Neural progenitor cell (in vitro differentiated cells): Measurements from ENCODE around the gene HCK. TPM values are rescaled to one million over a fixed set of nuclear protein-coding genes. Genes with fewer than 3 reads are reported as not detected.

Experiments used
- DNase-seq: peaks from one replicate; pipeline ENCODE4 v3.0.0-alpha.2; 2016; ENCODE audit warnings: low spot score
- H2AFZ ChIP-seq: fragments of 200-600 bp; sonication (generic); replicated peaks from 2 replicates; pipeline ENCODE4 v1.6.1; 2016; ENCODE audit warnings: antibody characterized with exemption
- H3F3A ChIP-seq: fragments of 200-600 bp; sonication (generic); 2 replicates; pipeline ENCODE4 v1.6.1; 2016; ENCODE audit warnings: antibody characterized with exemption, low read depth
- H3K27ac ChIP-seq: fragments of 200-600 bp; sonication (generic); 2 replicates; pipeline ENCODE4 v1.5.1; 2016; ENCODE audit warnings: mild to moderate bottlenecking
- H3K27me3 ChIP-seq: fragments of 200-600 bp; sonication (generic); 2 replicates; pipeline ENCODE4 v1.6.1; 2016; ENCODE audit warnings: mild to moderate bottlenecking, moderate library complexity
- H3K36me3 ChIP-seq: fragments of 200-600 bp; sonication (generic); 2 replicates; pipeline ENCODE4 v1.5.1; 2016
- H3K4me1 ChIP-seq: fragments of 200-600 bp; sonication (generic); 2 replicates; pipeline ENCODE4 v1.6.1; 2016; ENCODE audit warnings: mixed run types
- H3K4me2 ChIP-seq: fragments of 200-600 bp; sonication (generic); 2 replicates; pipeline ENCODE4 v1.6.1; 2016
- H3K4me3 ChIP-seq: fragments of 200-600 bp; sonication (generic); 2 replicates; pipeline ENCODE4 v1.5.1; 2016
- H3K79me2 ChIP-seq: fragments of 200-600 bp; sonication (generic); 2 replicates; pipeline ENCODE4 v1.6.1; 2016; ENCODE audit warnings: low read depth
- H3K9ac ChIP-seq: fragments of 200-600 bp; sonication (generic); 2 replicates; pipeline ENCODE4 v1.6.1; 2016
- H3K9me3 ChIP-seq: fragments of 200-600 bp; sonication (generic); 2 replicates; pipeline ENCODE4 v1.5.1; 2016; ENCODE audit warnings: low read depth
- H4K20me1 ChIP-seq: fragments of 200-600 bp; sonication (generic); 2 replicates; pipeline ENCODE4 v1.6.1; 2016; ENCODE audit warnings: low read depth
- H3K27ac Mint-ChIP-seq: 3 replicates; pipeline ENCODE4 v1.8.0; 2021; ENCODE audit warnings: mixed read lengths
- H3K27me3 Mint-ChIP-seq: 2 replicates; pipeline ENCODE4 v1.8.0; 2022; ENCODE audit warnings: low read depth, mild to moderate bottlenecking, inconsistent platforms, moderate library complexity, mixed read lengths; ENCODE audit not compliant: insufficient read depth
- H3K36me3 Mint-ChIP-seq: 3 replicates; pipeline ENCODE4 v1.8.0; 2021; ENCODE audit warnings: mixed read lengths
- H3K4me1 Mint-ChIP-seq: 3 replicates; pipeline ENCODE4 v1.8.0; 2021; ENCODE audit warnings: mixed read lengths
- H3K4me3 Mint-ChIP-seq: 3 replicates; pipeline ENCODE4 v1.8.0; 2021; ENCODE audit warnings: mild to moderate bottlenecking, moderate library complexity, mixed read lengths
- H3K9me3 Mint-ChIP-seq: 3 replicates; pipeline ENCODE4 v1.8.0; 2020; ENCODE audit warnings: mixed read lengths
- EZH2 ChIP-seq: fragments of 200-600 bp; sonication (generic); IDR thresholded peaks from 2 replicates; pipeline ENCODE4 v1.6.1; 2017; ENCODE audit warnings: antibody characterized with exemption, mild to moderate bottlenecking, moderate library complexity
- EZH2phosphoT487 ChIP-seq: fragments of 200-600 bp; sonication (generic); IDR thresholded peaks from 2 replicates; pipeline ENCODE4 v1.6.1; 2017; ENCODE audit warnings: antibody characterized with exemption
- total RNA-seq: library from RNA; depleted of rRNA; stranded (reverse); fragments of >200 nt; gene quantifications from 2 replicates; pipeline ENCODE4 v1.2.3, GENCODE V29; 2015; ENCODE audit warnings: low replicate concordance
- TF ChIP-seq, protein P1 (sequence below): fragments of 200-600 bp; sonication (generic); IDR thresholded peaks from 2 replicates; pipeline ENCODE4 v1.5.1; 2017; ENCODE audit warnings: antibody characterized with exemption, mild to moderate bottlenecking

HCK gene
- total RNA-seq, 1 donor from 2014 or later = not detected

DNA sequence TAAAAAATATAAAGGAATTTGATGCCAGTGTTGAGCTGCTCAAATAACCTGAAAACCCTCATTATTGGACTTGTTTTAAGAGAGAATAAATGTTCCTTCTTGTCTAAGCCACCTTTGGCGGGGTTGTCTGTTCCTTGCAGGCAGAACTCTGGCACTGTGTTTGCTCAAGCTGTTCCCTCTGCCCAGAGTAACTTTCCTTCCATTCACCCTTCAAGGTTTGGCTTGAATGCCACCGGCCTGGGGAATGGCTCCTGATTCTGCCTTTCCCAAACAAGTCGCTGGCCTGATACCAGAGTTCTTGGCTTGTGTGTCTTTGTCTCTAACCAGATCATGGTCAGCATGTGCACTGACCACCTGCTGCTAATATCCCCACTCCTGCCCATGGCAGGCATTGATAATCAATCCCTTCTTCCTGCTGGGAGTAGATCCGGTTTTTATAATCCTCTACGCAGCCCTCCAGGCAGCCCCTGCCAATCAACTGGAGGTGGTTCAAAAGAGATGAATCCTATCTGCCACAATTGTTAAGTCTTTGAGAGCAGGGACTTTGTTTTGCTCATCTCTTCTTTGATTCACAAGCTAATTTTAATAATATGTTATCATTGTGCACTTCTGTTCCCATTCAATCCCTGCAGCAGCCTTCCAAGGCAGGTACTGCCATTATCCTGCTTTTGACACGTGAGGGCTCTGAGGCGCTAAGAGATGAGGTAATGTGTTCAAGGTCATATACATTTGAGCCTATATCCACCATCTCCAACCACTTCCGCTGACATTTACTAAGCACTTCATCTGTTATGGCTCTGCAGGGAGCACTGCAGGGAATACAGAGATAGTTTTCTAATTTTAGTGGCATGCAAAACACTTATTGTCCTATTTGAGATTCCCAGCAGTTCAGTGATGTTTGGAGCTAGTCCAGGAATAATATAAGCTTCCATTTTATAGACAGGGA lies 44.9 kb upstream of the HCK start:
- Histone ChIP-seq H3K27me3 (no peaks in the 10 kb centered on the region), H3K9ac (no peak overlapping the region), H2AFZ (no peak overlapping the region), H4K20me1 (no peaks in the 10 kb centered on the region), H3K4me3 (no peak overlapping the region), H3K4me1 (peaks cover 14% of the 10 kb centered on the region), H3K36me3 (no peaks in the 10 kb centered on the region), H3K4me2 (peak overlapping the region; percentile 16), H3F3A (peaks cover 23% of the 10 kb centered on the region), H3K9me3 (no peaks in the 10 kb centered on the region), H3K27ac (no peak overlapping the region), H3K79me2 (no peaks in the 10 kb centered on the region)
- Mint-ChIP-seq H3K4me1 (peaks cover 37% of the 10 kb centered on the region), H3K9me3 (peaks cover 2% of the 10 kb centered on the region), H3K27me3 (peaks cover 9% of the 10 kb centered on the region), H3K4me3 (peak overlapping the region; percentile 77), H3K36me3 (peaks cover 3% of the 10 kb centered on the region), H3K27ac (peak overlapping the region; percentile 96)
- DNase-seq = peak; percentile 49
- no peak for TF ChIP-seq EZH2
- no peak for TF ChIP-seq EZH2phosphoT487
- TF ChIP-seq, protein P1, sequence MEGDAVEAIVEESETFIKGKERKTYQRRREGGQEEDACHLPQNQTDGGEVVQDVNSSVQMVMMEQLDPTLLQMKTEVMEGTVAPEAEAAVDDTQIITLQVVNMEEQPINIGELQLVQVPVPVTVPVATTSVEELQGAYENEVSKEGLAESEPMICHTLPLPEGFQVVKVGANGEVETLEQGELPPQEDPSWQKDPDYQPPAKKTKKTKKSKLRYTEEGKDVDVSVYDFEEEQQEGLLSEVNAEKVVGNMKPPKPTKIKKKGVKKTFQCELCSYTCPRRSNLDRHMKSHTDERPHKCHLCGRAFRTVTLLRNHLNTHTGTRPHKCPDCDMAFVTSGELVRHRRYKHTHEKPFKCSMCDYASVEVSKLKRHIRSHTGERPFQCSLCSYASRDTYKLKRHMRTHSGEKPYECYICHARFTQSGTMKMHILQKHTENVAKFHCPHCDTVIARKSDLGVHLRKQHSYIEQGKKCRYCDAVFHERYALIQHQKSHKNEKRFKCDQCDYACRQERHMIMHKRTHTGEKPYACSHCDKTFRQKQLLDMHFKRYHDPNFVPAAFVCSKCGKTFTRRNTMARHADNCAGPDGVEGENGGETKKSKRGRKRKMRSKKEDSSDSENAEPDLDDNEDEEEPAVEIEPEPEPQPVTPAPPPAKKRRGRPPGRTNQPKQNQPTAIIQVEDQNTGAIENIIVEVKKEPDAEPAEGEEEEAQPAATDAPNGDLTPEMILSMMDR = no peak

DNA sequence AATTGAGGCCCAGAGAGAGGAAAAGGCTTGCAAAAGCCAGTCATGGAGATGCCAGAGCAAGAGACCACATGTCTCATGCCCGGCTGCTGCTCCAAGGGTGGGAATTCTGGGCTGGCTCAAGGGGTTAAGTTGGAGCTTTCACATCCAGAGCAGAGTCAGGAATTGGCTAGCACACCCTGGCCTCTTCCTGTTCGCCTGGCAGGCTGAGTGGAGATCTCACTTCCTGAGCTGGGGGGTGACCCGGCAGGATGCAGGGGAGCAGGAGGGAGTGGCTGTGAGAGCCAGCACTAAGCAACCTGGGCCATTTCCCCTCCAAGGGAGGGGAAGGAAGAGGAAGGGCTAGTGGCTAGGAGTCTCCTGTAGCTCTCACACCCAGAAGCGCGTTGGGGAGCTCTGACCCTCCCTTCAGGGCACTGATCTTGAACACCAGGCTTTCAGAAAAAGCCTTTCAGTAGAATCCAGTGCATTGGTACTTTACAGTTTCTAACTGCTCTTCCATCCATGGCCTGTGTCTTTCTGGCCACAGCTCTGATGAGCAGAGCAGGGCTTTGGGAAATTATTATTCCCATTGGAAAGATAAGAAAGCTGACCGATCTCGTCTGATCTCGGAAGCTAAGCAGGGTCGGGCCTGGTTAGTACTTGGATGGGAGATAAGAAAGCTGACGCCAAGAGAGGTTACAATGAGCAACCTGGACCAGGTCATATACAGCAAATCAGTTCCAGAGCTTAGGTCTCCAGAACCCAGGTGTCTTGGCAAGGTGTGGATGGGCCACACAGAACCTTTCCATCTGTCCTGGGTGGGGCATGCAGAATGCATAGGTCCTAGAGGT lies 44.0 kb upstream of the HCK start:
- Mint-ChIP-seq H3K9me3 (peaks cover 2% of the 10 kb centered on the region), H3K4me3 (peak overlapping the region; percentile 21)

DNA sequence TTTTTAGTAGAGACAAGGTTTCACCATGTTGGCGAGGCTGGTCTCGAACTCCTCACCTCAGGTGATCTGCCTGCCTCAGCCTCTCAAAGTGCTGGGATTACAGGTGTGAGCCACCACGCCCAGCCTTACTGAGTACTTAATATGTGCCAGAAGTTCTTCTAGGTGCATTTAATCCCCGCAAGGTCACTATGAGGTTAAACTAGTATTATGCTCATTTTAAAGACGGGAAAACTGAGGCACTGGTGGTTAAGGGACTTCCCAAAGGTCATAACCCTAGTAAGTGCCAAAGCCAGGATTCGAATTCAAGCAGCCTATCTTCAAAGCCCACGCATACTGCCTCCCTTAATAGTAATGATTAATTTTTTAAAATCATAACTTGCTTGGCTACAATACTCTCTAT lies 42.5 kb upstream of the HCK start:
- Mint-ChIP-seq H3K36me3 (peaks cover under 1% of the 10 kb centered on the region), H3K4me3 (no peak overlapping the region), H3K27me3 (peaks cover 7% of the 10 kb centered on the region), H3K9me3 (peaks cover 2% of the 10 kb centered on the region), H3K27ac (no peak overlapping the region), H3K4me1 (peaks cover 35% of the 10 kb centered on the region)
- H3K9me3 ChIP-seq = no peaks in the 10 kb centered on the region
- H3K4me1 ChIP-seq = peaks cover 14% of the 10 kb centered on the region
- no peak for DNase-seq
- H3K27me3 ChIP-seq = peaks cover 2% of the 10 kb centered on the region
- H3K9ac ChIP-seq = no peak overlapping the region
- TF ChIP-seq EZH2phosphoT487 = no peak
- no peak for TF ChIP-seq EZH2
- TF ChIP-seq, protein P1 = no peak
- no peak overlapping the region for H3K4me2 ChIP-seq
- no peaks in the 10 kb centered on the region for H4K20me1 ChIP-seq
- H2AFZ ChIP-seq = no peak overlapping the region
- no peak overlapping the region for H3K4me3 ChIP-seq
- H3K79me2 ChIP-seq = no peaks in the 10 kb centered on the region
- no peak overlapping the region for H3K27ac ChIP-seq
- H3K36me3 ChIP-seq = no peaks in the 10 kb centered on the region
- H3F3A ChIP-seq = peaks cover 23% of the 10 kb centered on the region

More for the DNA sequence above, 44.0 kb upstream of the HCK start:
- Mint-ChIP-seq H3K27me3 (peaks cover 7% of the 10 kb centered on the region), H3K4me1 (peaks cover 37% of the 10 kb centered on the region), H3K27ac (no peak overlapping the region), H3K36me3 (peaks cover 3% of the 10 kb centered on the region)
- Histone ChIP-seq H3K4me1 (peaks cover 14% of the 10 kb centered on the region), H3K79me2 (no peaks in the 10 kb centered on the region), H3K27ac (no peak overlapping the region), H3K36me3 (no peaks in the 10 kb centered on the region), H3F3A (peaks cover 23% of the 10 kb centered on the region), H2AFZ (no peak overlapping the region), H3K4me3 (no peak overlapping the region), H3K27me3 (no peaks in the 10 kb centered on the region), H3K9me3 (no peaks in the 10 kb centered on the region), H3K9ac (no peak overlapping the region), H3K4me2 (no peak overlapping the region), H4K20me1 (no peaks in the 10 kb centered on the region)
- peak; percentile 16 for DNase-seq
- TF ChIP-seq, protein P1 = no peak
- TF ChIP-seq EZH2phosphoT487 (no peak), EZH2 (no peak)
